Fibroblast of peridontal ligament (primary cell): ENCODE measurements around the gene FGD3.

Experiments used
- DNase-seq: peaks from one replicate; pipeline ENCODE4 v3.0.0-alpha.2; 2010; ENCODE audit errors: extremely low read depth

FGD3 gene

DNA sequence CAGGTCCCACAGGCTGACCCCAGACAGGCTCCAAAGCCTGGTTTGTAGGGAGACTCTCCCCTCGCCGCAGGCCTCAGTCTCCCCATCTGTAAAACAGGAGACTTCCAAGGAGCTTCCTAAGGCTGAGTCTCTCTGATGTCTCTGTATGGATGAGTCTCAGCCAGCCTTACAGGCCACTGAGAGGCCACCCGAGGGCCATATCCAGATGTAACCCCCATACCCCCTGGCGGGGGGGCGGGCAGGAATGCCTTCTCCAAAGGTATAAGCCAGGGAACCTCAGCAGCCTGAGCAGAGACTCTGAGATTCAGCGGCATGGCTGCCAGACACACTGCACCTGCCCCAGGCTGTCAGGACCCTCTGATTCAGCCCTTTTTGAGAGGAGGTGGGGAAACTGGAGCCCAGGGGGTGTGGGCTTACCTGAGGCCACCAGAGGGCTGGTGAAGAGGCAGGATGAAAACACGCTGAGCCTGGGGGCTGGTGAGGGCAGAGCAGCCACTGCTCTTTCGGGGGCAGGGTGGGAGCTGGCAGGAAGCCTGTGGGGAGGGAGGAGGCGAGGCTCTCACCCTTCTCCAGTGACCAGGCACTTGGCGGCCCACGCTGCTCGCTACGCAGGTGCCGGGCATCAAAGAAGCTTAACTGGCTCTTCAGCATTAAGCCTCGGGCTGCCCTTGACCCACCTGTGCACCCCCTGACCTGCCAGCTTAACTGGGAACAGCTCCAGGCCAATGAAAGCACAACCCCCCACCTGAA lies 105.6 kb downstream of the FGD3 start:
- DNase-seq: no peak

DNA sequence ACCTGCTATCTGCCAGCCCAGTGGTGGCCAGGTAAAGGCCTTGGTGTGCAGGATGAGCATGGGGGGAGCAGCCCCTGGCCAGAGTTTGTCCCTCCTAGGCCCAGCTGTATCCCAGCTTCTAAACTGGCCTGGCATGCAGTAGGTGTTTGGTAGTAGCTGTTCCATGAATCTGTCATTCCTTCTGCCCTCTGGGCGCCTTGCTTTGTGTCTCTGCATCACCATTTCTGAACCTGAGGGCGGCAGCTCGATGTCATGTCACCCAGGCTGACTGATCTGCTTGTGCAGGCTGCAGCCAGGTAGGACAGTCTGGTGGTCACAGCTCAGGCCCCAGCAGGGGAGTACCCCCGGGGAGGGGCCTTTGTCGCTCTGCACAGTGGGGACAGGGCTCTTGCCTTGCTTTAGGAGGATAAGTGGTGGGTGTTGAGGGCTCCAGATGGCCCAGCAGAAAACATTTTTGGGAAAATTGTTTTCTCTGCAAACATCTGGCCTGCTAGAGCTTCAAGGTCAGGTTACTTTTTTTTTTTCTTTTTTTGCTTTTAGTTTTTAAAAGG lies 106.5 kb downstream of the FGD3 start:
- DNase-seq: no peak

DNA sequence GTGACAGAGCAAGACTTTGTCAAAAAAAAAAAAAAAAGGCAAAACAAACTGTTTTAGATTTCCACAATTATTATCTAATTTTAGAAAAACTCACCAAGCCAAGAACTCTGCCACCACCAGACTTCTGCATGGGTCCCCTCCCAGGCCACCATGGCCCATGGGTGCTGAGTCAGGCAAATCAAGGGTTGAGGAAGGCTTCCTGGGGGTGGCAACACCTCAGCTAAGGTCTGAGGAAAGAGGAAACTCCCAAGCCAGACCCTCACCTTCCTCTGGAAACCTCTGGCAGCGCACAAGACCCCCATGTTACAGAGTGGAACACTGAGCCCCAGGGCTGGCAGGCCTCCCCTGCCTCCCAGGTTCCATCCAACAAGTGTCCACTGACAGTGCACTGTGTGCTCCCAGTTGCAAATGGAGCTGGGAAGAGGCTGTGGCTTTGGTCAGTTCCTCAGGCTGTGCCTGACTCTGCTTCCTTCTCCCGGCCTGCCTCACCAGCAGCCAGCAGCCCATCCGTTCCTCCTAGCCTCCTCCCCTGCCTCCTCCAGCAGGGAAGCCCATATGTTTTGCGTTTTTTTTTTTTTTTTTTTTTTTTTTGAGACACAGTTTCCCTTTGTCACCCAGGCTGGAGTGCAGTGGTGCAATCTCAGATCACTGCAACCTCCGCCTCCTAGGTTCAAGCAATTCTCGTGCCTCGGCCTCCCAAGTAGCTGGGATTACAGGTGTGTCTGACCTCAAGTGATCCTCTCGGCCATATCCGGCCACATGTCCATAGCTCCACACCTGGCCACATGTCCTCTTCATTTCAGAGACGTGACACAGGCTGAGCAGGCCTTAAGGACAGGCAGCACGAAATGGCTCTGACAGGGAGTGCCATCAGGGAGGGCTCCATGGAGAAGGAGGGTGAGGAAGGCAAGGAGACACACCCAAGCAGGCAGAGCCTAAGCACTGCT lies 107.7 kb downstream of the FGD3 start:
- no peak for DNase-seq

DNA sequence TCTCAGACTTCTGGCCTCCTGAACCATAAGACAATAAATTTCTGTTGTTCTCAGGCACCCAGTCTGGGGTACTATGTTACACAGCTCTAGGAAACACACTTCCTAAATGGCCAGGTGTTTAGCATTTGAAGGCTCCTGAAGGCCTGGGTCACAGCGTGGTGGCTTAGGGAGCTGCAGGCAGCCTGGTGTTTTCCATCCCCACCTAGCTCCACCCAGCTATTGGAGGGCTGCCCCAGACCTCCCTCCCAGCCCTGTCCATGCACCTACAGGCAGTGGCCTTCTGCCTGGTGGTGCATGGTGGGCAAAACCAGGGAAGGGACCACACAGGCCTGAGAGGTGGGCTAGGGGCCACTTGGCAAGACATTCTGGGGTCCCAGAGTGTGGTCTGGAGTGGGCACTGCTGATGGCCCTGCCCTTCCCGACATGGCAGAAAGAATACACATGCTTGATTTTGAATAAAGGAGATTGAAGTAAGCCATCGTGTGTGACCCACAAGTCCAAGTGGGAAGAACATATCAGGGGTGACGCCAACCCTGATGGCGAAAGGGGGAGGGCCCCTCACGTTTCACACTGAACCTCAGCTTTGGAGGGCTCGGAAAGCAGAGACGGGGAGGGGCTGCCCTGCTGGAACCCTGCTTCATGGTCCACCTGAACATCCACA lies 109.8 kb downstream of the FGD3 start:
- DNase-seq: no peak

DNA sequence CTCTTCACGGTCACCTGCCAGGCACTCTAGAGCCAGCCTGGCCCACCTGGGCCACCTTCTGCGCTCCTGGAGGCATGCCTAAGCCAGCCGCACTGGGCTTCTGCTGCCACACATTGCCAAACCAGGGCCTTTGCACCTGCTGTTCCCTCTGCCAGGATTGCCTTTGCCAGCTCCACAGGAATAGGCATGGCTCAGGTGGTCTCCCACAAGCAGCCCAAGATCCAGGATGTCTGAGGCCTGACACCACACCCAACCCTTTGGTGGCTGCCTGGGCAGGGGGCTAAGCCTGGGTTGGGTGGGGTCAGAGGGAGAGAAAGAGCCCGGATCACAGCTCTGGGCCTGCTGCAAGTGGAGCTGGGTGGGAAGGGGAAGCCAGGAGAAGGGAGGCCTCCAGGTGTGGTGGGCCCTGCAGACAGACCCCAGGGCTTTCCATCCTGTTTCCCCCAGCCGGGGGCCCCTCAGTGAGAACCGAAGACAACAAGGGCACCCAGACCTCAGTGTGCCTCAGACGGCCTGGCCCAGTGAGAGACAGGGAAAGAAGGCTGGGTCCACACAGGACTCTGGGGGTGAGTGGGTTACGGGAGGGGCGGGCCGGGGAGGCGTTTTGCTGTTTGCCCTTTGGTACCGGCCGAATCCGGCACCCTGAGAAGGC lies 110.5 kb downstream of the FGD3 start:
- no peak for DNase-seq

DNA sequence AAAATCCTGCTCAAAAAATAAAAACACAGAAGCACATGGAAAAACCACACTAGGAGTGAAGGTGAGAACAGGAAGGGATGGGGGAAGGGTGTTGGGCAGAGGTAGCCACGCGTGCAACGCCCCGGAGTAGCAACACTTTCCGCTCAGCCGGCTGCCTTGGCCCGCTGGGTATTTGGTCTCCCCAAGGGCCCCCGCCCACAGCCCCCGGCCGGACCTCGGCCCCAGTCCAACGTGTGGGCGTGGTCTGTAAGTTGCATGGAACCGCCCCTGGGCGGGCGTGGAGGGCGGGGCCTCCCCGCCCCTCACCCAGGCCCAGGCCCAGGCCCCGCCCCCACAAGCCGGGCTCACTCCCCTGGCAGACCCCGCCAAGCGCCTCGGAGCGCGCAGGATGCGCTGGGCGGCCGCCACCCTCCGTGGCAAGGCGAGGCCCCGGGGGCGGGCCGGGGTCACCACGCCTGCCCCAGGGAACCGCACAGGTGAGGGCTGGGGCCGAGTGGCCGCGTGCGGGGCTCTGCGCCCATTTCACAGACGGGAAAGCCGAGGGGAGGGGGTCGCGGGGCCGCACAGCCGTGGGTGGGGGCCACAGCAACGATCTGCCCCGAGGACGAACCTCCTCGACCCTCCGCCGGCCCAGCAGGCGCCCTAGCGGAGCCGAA lies 111.2 kb downstream of the FGD3 start, which contains the start of gene SUSD3:
TSS of gene SUSD3 (plus strand) at position 347 of the 656 bp plus-strand sequence. CDS start at position 389, 42 bp downstream.
- DNase-seq: no peak

DNA sequence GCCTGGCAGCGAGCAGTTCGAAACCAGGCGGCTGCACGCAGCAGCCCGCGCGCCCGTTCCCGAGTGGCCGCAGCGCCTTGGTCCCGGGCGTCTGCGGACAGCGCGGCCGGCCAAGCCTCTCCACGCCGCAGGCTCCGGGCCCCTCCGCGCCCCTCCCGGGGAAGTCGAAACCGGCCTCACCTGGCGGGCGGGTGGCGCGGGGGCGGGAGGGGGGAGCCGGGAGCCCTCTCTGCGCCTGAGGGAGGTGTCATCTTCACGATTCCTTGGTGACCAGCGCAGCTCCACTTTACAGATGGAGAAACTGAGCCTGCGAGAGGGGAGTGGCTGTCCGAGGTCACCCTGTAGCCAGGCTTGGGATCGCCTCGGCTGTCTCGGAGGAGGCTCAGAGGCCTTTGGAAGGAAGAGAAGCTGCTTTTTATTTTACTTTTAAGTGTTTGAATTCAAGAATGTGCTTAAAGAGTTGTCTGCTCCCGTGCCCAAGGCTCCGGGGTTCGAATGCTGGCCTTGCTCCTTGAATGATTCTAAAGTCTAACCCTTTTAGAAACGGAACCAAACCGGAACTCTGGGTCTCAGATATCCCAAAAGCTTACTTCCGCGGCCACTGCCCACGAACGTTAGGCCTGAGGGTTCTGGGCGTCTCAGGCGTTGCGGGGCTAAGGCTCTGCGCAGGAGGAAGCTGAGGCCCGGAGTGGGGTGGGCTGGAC lies 111.8 kb downstream of the FGD3 start:
- DNase-seq: no peak

DNA sequence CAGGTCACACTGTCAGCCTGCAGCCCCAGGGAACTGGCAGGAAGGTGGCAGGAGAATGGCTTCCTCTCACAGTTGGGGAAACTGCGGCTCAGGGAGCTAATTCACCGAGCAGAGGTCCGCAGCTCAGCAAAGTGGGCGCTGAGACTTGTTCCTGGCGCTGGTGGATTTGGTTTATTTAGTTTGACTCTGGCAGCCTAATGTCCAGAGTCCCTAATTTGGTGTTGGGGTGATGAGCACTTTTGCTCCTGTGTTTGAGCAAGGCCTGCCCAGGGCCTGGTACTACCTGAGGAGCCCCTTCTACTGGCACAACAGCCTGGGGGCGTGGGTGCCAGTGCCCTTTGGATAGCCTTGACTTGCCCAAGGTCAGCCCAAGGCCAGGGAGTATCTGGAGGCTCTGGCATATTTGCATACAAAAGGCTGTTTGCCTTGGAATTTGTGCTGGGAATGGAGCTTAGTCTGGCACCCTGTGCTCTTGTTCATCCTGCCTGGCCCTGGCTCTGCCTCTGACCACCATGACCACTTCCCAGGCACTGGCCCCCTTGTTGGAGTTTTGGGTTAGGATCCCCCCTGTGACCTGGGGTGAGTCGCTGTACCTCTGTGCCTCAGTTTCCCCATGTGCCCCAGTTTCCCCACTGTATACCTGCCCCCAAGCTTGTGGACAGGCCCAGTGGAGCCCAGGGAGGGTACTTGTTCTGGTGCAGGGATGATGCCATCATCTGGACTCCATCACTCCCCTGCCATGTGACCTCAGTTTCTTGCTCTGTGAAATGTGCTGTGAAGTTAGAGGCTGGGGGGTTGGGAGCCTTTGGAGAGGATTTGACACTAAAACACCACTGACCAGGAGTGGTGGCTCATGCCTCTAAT lies 112.6 kb downstream of the FGD3 start:
- no peak for DNase-seq

DNA sequence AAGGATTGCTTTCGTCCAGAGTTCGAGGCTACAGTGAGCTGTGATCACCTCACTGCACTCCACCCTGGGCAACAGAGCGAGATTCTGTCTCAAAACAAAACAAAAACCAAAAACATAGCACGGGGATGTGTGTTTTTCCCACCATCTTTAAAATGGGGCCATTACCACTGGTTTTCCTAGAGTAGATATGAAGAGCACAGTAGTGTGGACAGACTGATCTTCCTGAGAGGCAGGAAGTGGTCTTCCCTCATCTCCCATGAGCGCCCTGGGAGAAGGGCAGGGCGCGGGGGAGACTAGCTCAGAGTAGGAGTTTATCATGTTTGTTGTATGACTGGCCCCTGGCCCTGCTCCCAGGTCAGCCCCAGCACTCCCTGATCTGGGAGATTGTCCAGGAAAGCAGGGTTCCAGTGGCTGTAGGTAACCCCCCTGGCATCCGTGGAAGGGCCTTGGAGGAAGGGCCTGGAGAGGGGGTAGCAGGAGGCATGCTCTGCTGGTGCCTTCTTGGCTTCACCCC lies 113.5 kb downstream of the FGD3 start:
- DNase-seq: peak; percentile 27

GRCh38 chr9:93061260-93061751 lies 114.0 kb downstream of the FGD3 start:
- no peak for DNase-seq

- DNase-seq: no peak
Observed at GRCh38 chr9:93061791-93062763, 114.8 kb downstream of the FGD3 start.

DNA sequence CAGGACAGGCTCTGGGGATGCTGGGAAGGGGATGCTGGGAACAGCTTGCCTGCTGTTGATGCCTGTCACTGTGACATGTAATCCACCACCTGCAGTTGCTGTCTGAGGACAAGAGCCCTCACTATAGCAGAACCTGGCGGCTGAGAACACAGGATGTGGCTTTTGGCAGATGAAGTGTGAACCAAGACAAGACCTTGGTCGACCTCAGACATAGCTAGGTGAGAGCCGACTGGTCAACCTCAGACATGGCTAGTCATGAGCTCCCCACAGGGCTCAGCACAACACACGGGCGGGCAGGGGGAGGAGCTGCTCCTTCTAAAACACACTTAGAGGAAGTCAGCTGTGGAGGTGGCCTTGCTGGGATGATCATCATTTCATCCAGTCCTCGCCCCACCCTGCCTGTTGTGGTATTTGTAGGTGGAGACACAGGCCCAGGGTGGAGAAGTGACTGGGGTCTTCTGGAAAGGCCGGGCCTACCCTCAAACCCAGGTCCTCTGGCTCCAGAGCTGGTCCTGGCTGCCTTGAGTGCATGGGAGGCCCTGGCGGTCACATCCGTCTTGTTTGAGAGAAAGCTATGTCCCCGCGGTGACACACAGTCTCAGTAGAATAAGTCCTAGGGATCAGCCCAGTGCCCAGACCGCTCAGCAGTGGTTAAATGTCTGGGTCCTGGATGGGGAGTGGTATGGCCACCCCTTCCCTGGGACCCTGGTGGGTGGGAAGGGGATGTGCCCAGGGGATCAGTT lies 117.2 kb downstream of the FGD3 start:
- DNase-seq: no peak

GRCh38 chr9:93065135-93065720 lies 117.9 kb downstream of the FGD3 start:
- DNase-seq: no peak

DNA sequence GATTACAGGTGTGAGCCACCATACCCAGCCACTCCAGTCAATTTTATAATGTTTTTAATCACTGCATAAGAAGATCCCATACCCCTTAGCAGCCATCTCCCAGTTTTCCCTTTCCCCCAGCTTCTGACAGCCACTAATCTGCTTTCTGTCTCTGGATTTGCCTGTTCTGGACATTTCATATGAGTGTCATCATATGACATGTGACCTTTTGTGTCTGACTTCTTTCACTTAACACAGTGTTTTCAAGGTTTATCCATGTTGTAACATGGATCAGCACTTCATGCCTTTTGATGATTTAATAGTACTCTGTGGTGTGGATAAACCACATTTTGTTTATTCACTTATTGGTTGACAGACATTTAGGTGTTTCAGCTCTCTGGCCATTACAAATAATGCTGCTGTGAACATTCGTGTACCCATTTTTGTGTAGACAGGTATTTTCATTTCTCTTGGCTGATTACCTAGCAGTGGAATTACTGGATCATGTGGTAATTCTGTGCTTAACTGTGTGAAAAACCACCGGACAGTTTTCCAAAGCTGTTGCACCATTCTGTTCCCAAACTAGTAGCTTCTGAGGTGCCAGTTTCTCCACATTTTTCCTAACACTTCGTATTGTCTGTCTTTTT lies 119.8 kb downstream of the FGD3 start:
- no peak for DNase-seq

DNA sequence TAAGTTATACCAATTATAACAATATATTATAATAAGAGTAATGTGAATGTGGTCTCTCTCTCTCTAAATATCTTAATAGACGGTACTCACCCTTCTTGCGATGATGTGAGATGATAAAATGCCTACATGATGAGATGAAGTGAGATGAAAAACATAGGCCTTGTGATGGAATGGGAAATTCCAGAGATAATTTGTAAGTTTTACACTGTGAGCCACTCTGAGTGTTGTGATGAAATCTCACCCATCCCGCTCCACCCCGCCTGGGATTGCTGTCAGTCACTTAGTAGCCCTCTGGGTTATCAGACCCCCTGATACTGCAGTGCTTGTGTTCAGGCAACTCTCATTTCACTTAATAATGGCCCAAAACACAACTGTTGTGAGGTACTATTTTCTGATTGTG lies 121.6 kb downstream of the FGD3 start:
- DNase-seq: no peak

GRCh38 chr9:93071464-93071863 lies 124.1 kb downstream of the FGD3 start:
- DNase-seq: peak; percentile 13
